Thymus (tissue), 11 donors: ENCODE measurements around the gene POU5F1. TPM values are rescaled to one million over a fixed set of nuclear protein-coding genes. Genes with fewer than 3 reads are reported as not detected.
"Not testable (repeated sequence)": the region's sequence is repeated elsewhere in the genome, so short reads cannot be mapped to it uniquely, and the experiment has no call there.

ENCODE experiments used
- DNase-seq, 9 donors: peaks; one replicate each; pipeline ENCODE4 v3.0.0-alpha.2; 2013; ENCODE audit warnings: low spot score in 9 of 9, low read depth in 6 of 9, missing footprints in 1 of 9
- H3K27ac ChIP-seq, 2 donors: one replicate each; pipeline ENCODE4 v1.5.1; 2013; ENCODE audit warnings: control low read depth in 1 of 2, low read depth in 1 of 2, low read length in 1 of 2, mild to moderate bottlenecking in 1 of 2, moderate library complexity in 1 of 2
- H3K27me3 ChIP-seq, 2 donors: one replicate each; pipeline ENCODE4 v1.5.1; 2013; ENCODE audit warnings: low read length in 1 of 2; ENCODE audit not compliant: control insufficient read depth in 2 of 2, insufficient read depth in 1 of 2
- H3K36me3 ChIP-seq, 2 donors: one replicate each; pipeline ENCODE4 v1.5.1; 2013; ENCODE audit warnings: low read length in 1 of 2, mild to moderate bottlenecking in 1 of 2, moderate library complexity in 1 of 2; ENCODE audit not compliant: control insufficient read depth in 2 of 2, insufficient read depth in 2 of 2
- H3K4me1 ChIP-seq, 2 donors: one replicate each; pipeline ENCODE4 v1.5.1; 2013; ENCODE audit warnings: low read length in 2 of 2; ENCODE audit not compliant: control insufficient read depth in 2 of 2, insufficient read depth in 2 of 2
- H3K4me3 ChIP-seq, 2 donors: one replicate each; pipeline ENCODE4 v1.5.1; 2013; ENCODE audit warnings: low read length in 2 of 2, control low read depth in 1 of 2, mild to moderate bottlenecking in 1 of 2
- H3K9me3 ChIP-seq, 2 donors: one replicate each; pipeline ENCODE4 v1.5.1; 2013; ENCODE audit warnings: low read length in 1 of 2, mild to moderate bottlenecking in 1 of 2; ENCODE audit not compliant: control insufficient read depth in 2 of 2, insufficient read depth in 1 of 2
- WGBS: extraction: QIAGEN DNeasy Blood & Tissue Kit; methylation state at CpG from one replicate; pipeline ENCODE4 v1.1.7; 2013; 5-methylcytosine and 5-hydroxymethylcytosine counted together
- polyA plus RNA-seq: library from polyadenylated mRNA; stranded (reverse); fragments of 200-250 nt; gene quantifications from one replicate; pipeline ENCODE4 v1.2.3, GENCODE V29; 2013
- total RNA-seq: library from RNA; stranded (reverse); fragments of 120-200 nt; gene quantifications from one replicate; pipeline ENCODE4 v1.2.4, GENCODE V29; 2013
- donor health status: healthy.

The POU5F1 gene
- total and polyA plus RNA-seq, 2 donors, result 0.80 to 5.2 TPM

- no peaks in the 10 kb centered on the region for H3K27me3 ChIP-seq
- no peaks in the 10 kb centered on the region for H3K9me3 ChIP-seq
- H3K36me3 ChIP-seq, result peaks cover 0 to 4% of the 10 kb centered on the region in 2 donors
- 91% methylated on average over 6 of the region's 6 CpGs for WGBS
- no peak overlapping the region for H3K4me3 ChIP-seq
- no peak overlapping the region for H3K27ac ChIP-seq
- H3K4me1 ChIP-seq, result peaks cover 4 to 17% of the 10 kb centered on the region in 2 donors
- no peak for DNase-seq
Observed at GRCh38 chr6:31194061-31194834, 23.8 kb upstream of the POU5F1 start.

DNA sequence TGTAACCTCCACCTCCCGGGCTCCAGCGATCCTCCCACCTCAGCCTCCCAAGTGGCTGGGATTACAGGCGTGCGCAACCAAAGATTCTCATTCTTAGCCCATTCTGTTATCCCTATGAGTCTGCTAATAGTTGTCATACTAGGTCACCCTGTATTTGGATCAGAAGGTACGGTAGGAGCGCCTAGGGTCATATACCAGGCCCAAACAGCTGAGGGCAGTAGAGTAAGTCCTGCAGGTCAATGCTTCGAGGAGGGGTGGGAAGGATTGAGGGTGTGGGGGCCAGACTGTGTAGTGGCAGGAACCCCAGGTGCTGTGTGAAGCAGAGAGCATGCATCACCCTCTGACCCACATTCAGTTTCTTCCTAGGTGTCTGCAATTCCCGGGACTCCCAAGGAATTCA is 22.7 kb upstream of the POU5F1 start:
- Histone ChIP-seq H3K27ac (peak overlapping the region in 1 of 2 donors; percentile 18), H3K9me3 (no peaks in the 10 kb centered on the region), H3K4me1 (peaks cover 3 to 8% of the 10 kb centered on the region in 2 donors), H3K36me3 (peaks cover 0 to 4% of the 10 kb centered on the region in 2 donors), H3K27me3 (no peaks in the 10 kb centered on the region), H3K4me3 (no peak overlapping the region)
- DNase-seq, result no peak
- 81% methylated on average over 8 of the region's 8 CpGs for WGBS

DNA sequence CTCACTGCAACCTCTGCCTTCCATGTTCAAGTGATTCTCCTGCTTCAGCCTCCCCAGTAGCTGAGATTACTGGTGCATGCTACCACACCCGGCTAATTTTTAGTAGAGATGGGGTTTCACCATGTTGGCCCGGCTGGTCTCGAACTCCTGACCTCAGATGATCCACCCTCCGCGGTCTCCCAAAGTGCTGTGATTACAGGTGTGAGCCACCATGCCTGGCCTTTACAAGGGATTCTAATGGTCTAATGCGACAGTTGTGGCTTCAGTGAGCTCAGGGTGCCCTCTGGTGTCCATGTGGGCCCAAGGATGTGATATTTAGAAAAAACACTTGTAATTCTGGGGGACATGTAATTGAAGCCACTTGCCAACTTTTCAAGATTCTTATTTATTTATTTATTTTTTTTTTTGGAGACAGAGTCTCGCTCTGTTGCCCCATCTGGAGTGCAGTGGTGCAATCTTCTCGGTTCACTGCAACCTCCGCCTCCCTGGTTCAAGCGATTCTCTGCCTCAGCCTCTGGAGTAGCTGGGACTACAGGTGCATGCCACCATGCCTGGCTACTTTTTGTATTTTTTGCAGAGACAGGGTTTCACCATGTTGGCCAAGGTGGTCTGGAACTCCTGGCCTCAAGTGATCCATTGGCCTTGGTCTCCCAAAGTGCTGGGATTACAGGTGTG is 22.1 kb upstream of the POU5F1 start:
- not testable (repeated sequence) for H3K27ac ChIP-seq, H3K9me3 ChIP-seq, H3K4me3 ChIP-seq, H3K27me3 ChIP-seq, H3K4me1 ChIP-seq, H3K36me3 ChIP-seq
- 84% methylated on average over 10 of the region's 10 CpGs for WGBS
- DNase-seq, result peak in 2 of 9 donors; percentile 48 to 66

GRCh38 chr6:31190488-31190887 is 20.0 kb upstream of the POU5F1 start:
- Histone ChIP-seq H3K4me1 (peaks cover 0 to 2% of the 10 kb centered on the region in 2 donors), H3K27ac (no peak overlapping the region), H3K4me3 (no peak overlapping the region), H3K36me3 (peaks cover 0 to 4% of the 10 kb centered on the region in 2 donors), H3K27me3 (no peaks in the 10 kb centered on the region), H3K9me3 (no peaks in the 10 kb centered on the region)
- DNase-seq, result no peak
- 84% methylated on average over 4 of the region's 4 CpGs for WGBS

- WGBS, result 97% methylated on average over 3 of the region's 3 CpGs
- not testable (repeated sequence) for DNase-seq, H3K36me3 ChIP-seq, H3K27ac ChIP-seq, H3K4me1 ChIP-seq, H3K27me3 ChIP-seq, H3K4me3 ChIP-seq, H3K9me3 ChIP-seq
Observed at GRCh38 chr6:31189223-31189622, 18.7 kb upstream of the POU5F1 start.

GRCh38 chr6:31187780-31188194 is 17.3 kb upstream of the POU5F1 start:
- Histone ChIP-seq H3K27me3 (no peaks in the 10 kb centered on the region), H3K36me3 (no peaks in the 10 kb centered on the region), H3K9me3 (no peaks in the 10 kb centered on the region), H3K4me1 (peaks cover 0 to 2% of the 10 kb centered on the region in 2 donors), H3K4me3 (no peak overlapping the region), H3K27ac (no peak overlapping the region)
- no peak for DNase-seq
- 88% methylated on average over 5 of the region's 5 CpGs for WGBS

- no peak overlapping the region for H3K4me3 ChIP-seq
- no peak for DNase-seq
- no peaks in the 10 kb centered on the region for H3K27me3 ChIP-seq
- peak overlapping the region; percentile 81 to 87 for H3K27ac ChIP-seq
- 91% methylated on average over 24 of the region's 24 CpGs for WGBS
- peaks cover 0 to 2% of the 10 kb centered on the region in 2 donors for H3K4me1 ChIP-seq
- H3K36me3 ChIP-seq, result no peaks in the 10 kb centered on the region
- H3K9me3 ChIP-seq, result no peaks in the 10 kb centered on the region
Observed at GRCh38 chr6:31186052-31186734, 15.7 kb upstream of the POU5F1 start.

- H3K27ac ChIP-seq, result peak overlapping the region; percentile 81 to 87
- WGBS, result 94% methylated on average over 4 of the region's 4 CpGs
Observed at GRCh38 chr6:31185695-31186051, 15.2 kb upstream of the POU5F1 start.

GRCh38 chr6:31183859-31184258 is 13.4 kb upstream of the POU5F1 start:
- not testable (repeated sequence) for H3K4me3 ChIP-seq, H3K4me1 ChIP-seq, H3K27ac ChIP-seq, H3K9me3 ChIP-seq, DNase-seq, H3K36me3 ChIP-seq, H3K27me3 ChIP-seq
- WGBS, result 95% methylated on average over 6 of the region's 6 CpGs

More at GRCh38 chr6:31185695-31186051, 15.2 kb upstream of the POU5F1 start:
- DNase-seq, H3K9me3 ChIP-seq, H3K36me3 ChIP-seq, H3K27me3 ChIP-seq, H3K4me1 ChIP-seq, H3K4me3 ChIP-seq: not testable (repeated sequence)
